GM19328 (cell line): ENCODE measurements around the gene PBXIP1.
"Not testable (repeated sequence)": the region's sequence is repeated elsewhere in the genome, so short reads cannot be mapped to it uniquely, and the experiment has no call there.

Source experiments
- ATAC-seq: cut with Tn5 transposase; IDR thresholded peaks from one replicate; pipeline ENCODE4 v1.9.1; 2021; ENCODE audit warnings: mild to moderate bottlenecking, moderate library complexity; ENCODE audit not compliant: unreplicated experiment

The PBXIP1 gene

DNA sequence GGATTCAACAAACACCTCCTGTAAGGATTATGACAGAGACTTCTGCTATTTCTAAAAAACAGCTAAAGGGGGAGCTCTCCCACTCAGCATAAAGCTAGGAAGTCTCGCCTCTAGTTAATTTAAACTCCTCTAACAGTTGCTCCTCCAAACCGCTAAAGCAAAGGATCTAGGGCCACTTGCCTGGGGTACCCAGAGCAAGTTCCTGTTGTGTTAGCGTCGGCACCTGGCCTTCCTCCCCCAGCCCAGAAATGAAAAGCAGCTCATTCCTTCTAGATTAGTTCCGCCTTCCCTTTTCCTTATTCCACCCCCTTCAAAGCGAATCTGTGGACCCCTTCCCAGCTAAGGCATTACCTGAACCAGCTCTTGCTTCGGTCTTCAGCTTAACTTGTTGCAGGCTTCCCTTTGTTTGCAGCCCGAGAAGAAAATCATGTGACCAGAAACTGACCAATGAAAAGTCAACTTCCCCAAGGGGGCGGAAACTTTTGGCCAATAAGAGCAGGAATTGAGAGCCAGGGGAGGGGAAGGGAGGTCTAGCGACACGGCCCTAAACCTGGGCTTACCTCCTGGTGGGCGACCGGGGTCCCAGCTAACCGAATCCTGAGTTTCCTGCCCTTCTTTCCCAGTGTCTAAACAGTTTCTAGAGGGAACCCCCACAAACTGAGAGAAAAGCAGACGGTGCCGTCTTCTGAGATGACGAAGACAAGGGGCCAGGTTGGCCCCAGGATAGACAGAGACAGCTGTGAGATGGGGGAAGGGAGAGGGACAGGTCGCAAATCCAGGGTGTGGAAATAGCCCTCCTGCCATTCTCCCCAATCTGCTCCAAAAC, at the start of gene PBXIP1:
TSS of gene PBXIP1 (minus strand) at position 382 of the 826 bp plus-strand sequence. CDS start 2,378 bp downstream, outside the sequence.
- ATAC-seq: no peak

GRCh38 chr1:155005076-155006011, 49.4 kb upstream of the PBXIP1 start:
- ATAC-seq: no peak

- ATAC-seq: no peak
Measured at GRCh38 chr1:155004352-155005075, 48.6 kb upstream of the PBXIP1 start.

DNA sequence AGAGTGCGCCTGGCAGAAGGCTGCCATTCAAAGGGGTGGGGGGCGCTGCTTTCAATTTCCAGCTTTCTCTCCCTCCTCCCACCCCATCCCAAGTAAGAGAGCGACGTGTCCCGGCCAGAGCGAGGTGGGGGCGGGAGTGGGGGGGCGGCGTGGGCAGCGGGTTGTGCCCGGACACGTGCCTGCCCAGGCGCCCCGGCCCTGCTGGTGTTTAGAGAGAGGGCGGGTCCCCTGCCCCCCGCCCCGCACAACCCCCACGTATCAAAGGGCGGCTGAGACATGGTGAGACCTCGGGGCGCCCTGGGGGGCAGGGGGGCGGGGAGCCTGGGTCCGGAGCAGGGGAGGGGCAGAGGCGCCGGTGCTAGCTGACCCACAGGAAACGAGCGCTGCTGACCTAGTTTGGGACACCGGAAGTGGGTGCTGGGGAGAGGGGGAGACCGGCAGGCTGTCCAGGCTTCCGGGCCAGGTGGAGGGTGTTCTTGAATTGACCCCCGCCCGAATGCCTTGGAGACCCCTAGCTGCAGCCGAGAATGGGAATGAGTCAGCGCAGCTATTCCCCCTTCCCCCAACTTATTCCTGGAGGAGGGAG, 48.0 kb upstream of the PBXIP1 start:
- ATAC-seq: no peak

DNA sequence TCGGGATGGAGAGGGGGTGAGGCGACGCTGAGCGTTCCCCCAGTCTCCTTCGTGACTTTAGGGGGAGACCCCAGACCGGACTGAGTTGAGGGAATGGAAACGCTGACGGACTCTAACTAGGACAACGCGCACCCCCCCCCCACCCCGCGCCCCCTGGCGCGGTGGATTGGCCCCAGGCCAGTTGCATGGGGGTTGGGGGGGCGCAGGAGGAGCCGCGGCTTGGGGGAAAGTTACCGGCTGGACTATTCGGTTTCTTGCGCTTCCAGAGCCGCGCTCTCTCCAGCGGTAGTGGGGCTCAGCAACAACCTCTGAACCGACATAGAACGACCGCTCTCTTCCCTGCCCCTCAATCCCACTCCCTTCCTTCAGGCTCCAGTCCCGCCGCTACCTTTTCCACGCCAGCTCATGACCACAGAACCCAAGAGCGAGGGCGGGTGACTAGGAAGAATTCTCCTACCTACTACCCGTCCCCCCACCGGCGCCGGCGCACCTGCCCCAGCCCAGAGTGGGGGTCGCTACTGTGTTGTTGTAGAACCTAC, 47.4 kb upstream of the PBXIP1 start:
- no peak for ATAC-seq

- ATAC-seq: peak; percentile 4
Measured at GRCh38 chr1:155002464-155003226, 46.7 kb upstream of the PBXIP1 start, which contains the start of gene ZBTB7B. ZBTB7B (plus strand) TSS chr1:155002802; CDS start chr1:155014661, 11,859 bp downstream.

GRCh38 chr1:155001675-155002463, 46.0 kb upstream of the PBXIP1 start:
- peak; percentile 47 for ATAC-seq

GRCh38 chr1:155001425-155001674, 45.5 kb upstream of the PBXIP1 start:
- no peak for ATAC-seq

- ATAC-seq: peak; percentile 43
Measured at GRCh38 chr1:155000726-155001424, 45.0 kb upstream of the PBXIP1 start.

DNA sequence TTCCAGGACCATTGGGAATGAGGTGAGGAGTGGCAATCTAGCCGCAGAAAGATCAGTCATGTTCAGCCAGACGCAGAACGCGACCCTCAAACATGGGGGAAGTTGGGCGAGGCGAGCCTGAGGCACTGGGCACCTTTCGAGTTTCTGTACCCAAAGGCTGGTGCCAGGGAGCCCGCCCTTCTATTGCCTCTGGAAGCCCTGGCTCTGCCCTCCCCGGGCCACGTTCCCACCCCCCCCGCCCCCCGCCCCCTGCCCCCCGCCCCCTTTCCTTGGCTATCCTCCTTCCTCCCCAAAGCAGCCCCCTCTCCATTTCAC, 44.5 kb upstream of the PBXIP1 start:
- ATAC-seq: no peak

- ATAC-seq: no peak
Measured at GRCh38 chr1:154999571-155000410, 43.9 kb upstream of the PBXIP1 start.

DNA sequence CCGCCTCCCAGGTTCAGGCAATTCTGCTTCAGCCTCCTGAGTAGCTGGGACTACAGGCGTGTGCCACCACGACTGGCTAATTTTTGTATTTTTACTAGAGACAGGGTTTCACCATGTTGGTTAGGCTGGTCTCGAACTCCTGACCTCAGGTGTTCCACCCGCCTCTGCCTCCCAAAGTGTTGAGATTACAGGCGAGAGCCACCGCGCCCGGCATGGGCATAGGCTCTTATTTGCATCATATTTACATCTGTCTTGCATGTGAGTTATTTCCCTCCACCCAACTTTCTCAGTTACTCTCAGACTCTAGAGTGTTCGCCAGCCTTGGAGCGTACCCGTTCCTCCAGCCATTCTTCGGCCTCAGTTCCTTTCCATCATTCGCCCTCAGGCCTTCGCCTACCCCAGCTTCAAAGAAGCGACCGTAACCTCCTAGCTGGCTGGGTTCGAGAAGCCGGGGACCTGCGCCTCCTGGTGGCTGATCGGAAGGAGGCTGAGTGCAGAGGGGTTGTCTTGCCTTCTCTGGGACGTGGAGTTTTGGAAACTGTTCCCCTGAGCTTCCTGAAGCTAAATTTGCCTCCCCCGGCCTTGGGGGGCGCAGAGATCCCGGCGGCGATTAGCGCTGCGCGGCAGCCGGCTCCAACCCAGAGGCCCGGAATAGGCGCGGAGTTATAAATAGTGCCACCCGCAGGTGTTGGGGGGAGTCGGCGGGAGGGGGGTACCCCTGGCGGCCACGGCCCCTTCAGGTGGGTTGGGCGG, 43.1 kb upstream of the PBXIP1 start:
- ATAC-seq: no peak

GRCh38 chr1:154998201-154998780, 42.4 kb upstream of the PBXIP1 start:
- ATAC-seq: no peak

- ATAC-seq: no peak
Measured at GRCh38 chr1:154996966-154997701, 41.2 kb upstream of the PBXIP1 start.

- not testable (repeated sequence) for ATAC-seq
Measured at GRCh38 chr1:154995301-154995983, 39.5 kb upstream of the PBXIP1 start.
